A549 (cell line): ENCODE data around the gene EXOC2. TPM values are rescaled to one million over a fixed set of nuclear protein-coding genes. Genes with fewer than 3 reads are reported as not detected.

Experiments used
- ATAC-seq, 2 experiments: fragments of 200-7000 bp in 1 of 2; fragments of >200 bp in 1 of 2; cut with Nextera tagmentation in 1 of 2; cut with Tn5 transposase in 1 of 2; 3 replicates each; pipeline versions ENCODE4 v1.8.0 to v1.9.1; 2018 to 2020; ENCODE audit warnings: mild to moderate bottlenecking in 1 of 2, moderate library complexity in 1 of 2
- CTCF ChIA-PET: fragments of 300-600 bp; sonication (Branson Sonifier 250); formaldehyde crosslinking; extraction: SDS; loops from one replicate; lab custom pipeline; 2021; ENCODE audit warnings: antibody characterized with exemption, inconsistent platforms; lab: Yijun Ruan, JAX
- POLR2A ChIA-PET: fragments of 350-600 bp; formaldehyde crosslinking; extraction: SDS; loops from one replicate; lab custom pipeline; 2021; ENCODE audit warnings: antibody characterized with exemption, inconsistent platforms; lab: Yijun Ruan, JAX
- DNase-seq, 2 experiments: peaks; one replicate each; pipeline versions ENCODE4 v3.0.0 to v3.0.0-alpha.2; 2011 to 2016; ENCODE audit warnings: low read depth in 1 of 2, low spot score in 1 of 2
- FAIRE-seq: peaks from 2 replicates; lab custom pipeline; 2011; peaks lifted over from hg19 to GRCh38; lab: Jason Lieb, UNC
- H3K27ac ChIP-seq, 2 experiments: fragments of >200 bp; sonication (Bioruptor Twin); formaldehyde crosslinking; 3 replicates each; pipeline ENCODE4 v1.5.1; 2016 to 2017
- H3K4me1 ChIP-seq: fragments of >200 bp; sonication (Bioruptor Twin); formaldehyde crosslinking; 3 replicates; pipeline ENCODE4 v1.6.1; 2016
- H3K4me2 ChIP-seq: fragments of >200 bp; sonication (Bioruptor Twin); formaldehyde crosslinking; 3 replicates; pipeline ENCODE4 v1.6.1; 2016
- H3K4me3 ChIP-seq: fragments of >200 bp; sonication (Bioruptor Twin); formaldehyde crosslinking; 3 replicates; pipeline ENCODE4 v1.5.1; 2016
- H3K9me3 ChIP-seq: fragments of >200 bp; sonication (Bioruptor Twin); formaldehyde crosslinking; 3 replicates; pipeline ENCODE4 v1.6.1; 2016
- BCL3 ChIP-seq: fragments of >200 bp; sonication (Bioruptor Twin); formaldehyde crosslinking; IDR thresholded peaks from 3 replicates; pipeline ENCODE4 v1.6.1; 2016
- CBX2 ChIP-seq: fragments of 200-600 bp; sonication (generic); IDR thresholded peaks from 2 replicates; pipeline ENCODE4 v1.6.1; 2016; ENCODE audit warnings: low read depth, mild to moderate bottlenecking, borderline replicate concordance
- CEBPB ChIP-seq, 2 experiments: fragments of >200 bp in 1 of 2; sonication (Bioruptor Twin) in 1 of 2; formaldehyde crosslinking in 1 of 2; IDR thresholded peaks; 2 replicates each; pipeline ENCODE4 v1.6.1; 2012 to 2016
- CHD4 ChIP-seq: fragments of 200-600 bp; sonication (generic); IDR thresholded peaks from 2 replicates; pipeline ENCODE4 v1.6.1; 2016; ENCODE audit warnings: antibody characterized with exemption, mild to moderate bottlenecking, borderline replicate concordance
- EHF ChIP-seq: fragments of 250-450 bp; sonication (Bioruptor Pico); IDR thresholded peaks from 2 replicates; pipeline ENCODE4 v1.5.0; 2020; ENCODE audit warnings: mild to moderate bottlenecking
- EP300 ChIP-seq, 2 experiments: fragments of >200 bp; sonication (Bioruptor Twin); formaldehyde crosslinking; IDR thresholded peaks; 2 replicates in 1 of 2; 3 replicates in 1 of 2; pipeline ENCODE4 v1.6.1; 2016 to 2017
- FOSL2 ChIP-seq, 2 experiments: fragments of 450-650 bp in 1 of 2; fragments of >200 bp in 1 of 2; sonication (Bioruptor Twin) in 1 of 2; formaldehyde crosslinking; IDR thresholded peaks; 2 replicates each; pipeline versions ENCODE4 v1.5.0 to v1.6.1; 2016 to 2020; ENCODE audit warnings: mild to moderate bottlenecking in 1 of 2, moderate library complexity in 1 of 2
- FOXS1 ChIP-seq: fragments of 250-450 bp; sonication (Bioruptor Pico); IDR thresholded peaks from 2 replicates; pipeline ENCODE4 v1.5.0; 2020; ENCODE audit warnings: mild to moderate bottlenecking, moderate library complexity
- GATA3 ChIP-seq: IDR thresholded peaks from 2 replicates; pipeline ENCODE4 v1.6.1; 2012; ENCODE audit warnings: borderline replicate concordance
- HDAC2 ChIP-seq: fragments of 200-600 bp; sonication (generic); IDR thresholded peaks from 2 replicates; pipeline ENCODE4 v1.6.1; 2016
- NFE2L2 ChIP-seq: fragments of 150-350 bp; conservative IDR thresholded peaks from 2 replicates; pipeline ENCODE4 v1.6.1; 2014; ENCODE audit warnings: low read length
- PHF8 ChIP-seq: fragments of 200-600 bp; sonication (generic); IDR thresholded peaks from 2 replicates; pipeline ENCODE4 v1.6.1; 2016; ENCODE audit warnings: low read depth, mild to moderate bottlenecking, antibody characterized with exemption, moderate library complexity, borderline replicate concordance
- POLR2A ChIP-seq: IDR thresholded peaks from 2 replicates; pipeline ENCODE4 v1.6.1; 2012; ENCODE audit warnings: mild to moderate bottlenecking, low read length
- POLR2AphosphoS2 ChIP-seq: conservative IDR thresholded peaks from 2 replicates; pipeline ENCODE4 v1.6.1; 2012; ENCODE audit warnings: low read length, improper control_type of control experiment, inconsistent platforms
- REST ChIP-seq: fragments of 200-600 bp; sonication (generic); IDR thresholded peaks from 2 replicates; pipeline ENCODE4 v1.6.1; 2016; ENCODE audit warnings: antibody characterized with exemption, mild to moderate bottlenecking, moderate library complexity
- RFX5 ChIP-seq: fragments of 450-650 bp; IDR thresholded peaks from 2 replicates; pipeline ENCODE4 v1.7.1; 2014; ENCODE audit warnings: antibody characterized with exemption, mild to moderate bottlenecking, moderate library complexity
- SREBF2 ChIP-seq: fragments of 450-650 bp; IDR thresholded peaks from 2 replicates; pipeline ENCODE4 v1.6.1; 2014; ENCODE audit warnings: mild to moderate bottlenecking, moderate library complexity
- TFCP2L1 ChIP-seq: fragments of 250-450 bp; sonication (Bioruptor Pico); IDR thresholded peaks from 2 replicates; pipeline ENCODE4 v1.5.0; 2021; ENCODE audit warnings: mild to moderate bottlenecking
- ZFP36 ChIP-seq: fragments of 450-650 bp; IDR thresholded peaks from 2 replicates; pipeline ENCODE4 v1.6.1; 2014; ENCODE audit warnings: borderline replicate concordance; ENCODE audit not compliant: partially characterized antibody
- ZSCAN20 ChIP-seq: fragments of 250-450 bp; sonication (Bioruptor Pico); IDR thresholded peaks from 2 replicates; pipeline ENCODE4 v1.8.0; 2022; ENCODE audit warnings: mild to moderate bottlenecking, moderate library complexity
- WGBS: methylation state at CpG from one replicate; pipeline ENCODE4 v1.1.6; 2017; ENCODE audit errors: missing lambda C conversion rate; 5-methylcytosine and 5-hydroxymethylcytosine counted together
- polyA plus RNA-seq, 4 experiments: library from polyadenylated mRNA; depleted of rRNA in 3 of 4; stranded (reverse); fragments of >200 nt; fragmentation: RNase III in 1 of 4; extraction: RNeasy Plus Mini Kit Qiagen cat#74134 plus additional on column Dnase treatment in 1 of 4; gene quantifications; 2 replicates in 3 of 4; 3 replicates in 1 of 4; pipeline ENCODE4 v1.2.3, GENCODE V29; 2011 to 2017
- TF ChIP-seq, protein P1 (sequence below): IDR thresholded peaks from 2 replicates; pipeline ENCODE4 v1.6.1; 2012
- TF ChIP-seq, protein P2 (sequence below): fragments of >200 bp; sonication (Bioruptor Twin); formaldehyde crosslinking; IDR thresholded peaks from 2 replicates; pipeline ENCODE4 v1.6.1; 2016
- TF ChIP-seq, protein P3 (sequence below): fragments of 450-650 bp; IDR thresholded peaks from 2 replicates; pipeline ENCODE4 v1.6.1; 2014; ENCODE audit warnings: antibody characterized with exemption
- TF ChIP-seq, protein P4 (sequence below): IDR thresholded peaks from 2 replicates; pipeline ENCODE4 v1.6.1; 2012; ENCODE audit warnings: low read depth, borderline replicate concordance

The EXOC2 gene
- polyA plus RNA-seq, 2 of the 4 experiments (the other 2 are of a cell fraction), result 13.3 to 22.9 TPM

DNA sequence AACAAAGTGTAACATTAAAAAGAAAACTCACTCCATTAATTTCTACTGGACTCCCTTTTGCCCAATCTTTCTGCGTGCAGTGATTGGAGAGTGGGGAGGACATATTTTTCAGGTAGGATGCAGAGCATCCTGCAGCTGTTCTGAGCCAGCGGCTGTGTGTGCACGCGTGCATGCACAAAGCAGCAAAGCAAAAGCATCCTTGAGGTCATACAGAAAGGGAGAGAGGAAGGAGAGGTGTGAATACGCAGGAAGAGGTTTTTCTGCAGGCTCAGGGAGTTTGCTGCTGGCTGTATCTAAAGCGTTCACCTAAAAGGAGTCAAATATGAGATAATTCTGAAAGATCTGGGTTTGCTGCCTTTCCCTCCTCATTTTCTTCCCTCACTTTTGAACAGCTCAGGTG lies 144.4 kb downstream of the EXOC2 start (continued):
- TF ChIP-seq PHF8, result no peak
- TF ChIP-seq, all 56 proteins: peak for 0

DNA sequence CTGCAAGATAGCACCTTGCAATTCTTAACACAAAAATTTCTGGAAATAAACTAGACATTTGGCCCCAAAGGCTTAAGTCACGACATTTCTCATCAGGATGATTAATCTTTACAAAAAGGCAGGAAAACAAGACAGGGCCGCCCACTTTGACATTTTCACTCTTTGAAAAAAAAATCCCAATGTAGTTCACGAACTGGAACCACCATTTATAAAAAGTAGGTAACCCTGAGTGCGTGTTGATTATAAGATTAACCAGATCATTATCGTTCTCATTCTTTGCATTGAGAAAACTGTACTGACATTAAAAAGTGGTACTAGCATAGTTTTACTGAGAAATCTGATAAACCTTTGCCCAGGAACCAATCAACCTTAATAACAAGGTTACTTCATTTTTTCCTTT lies 144.8 kb downstream of the EXOC2 start:
- H3K4me3 ChIP-seq, result no peak overlapping the region
- H3K27ac ChIP-seq, result no peak overlapping the region
- ChIA-PET CTCF (interaction anchor here (1.0 kb wide), 1 partner anchor 30 kb away, joined by 3 read pairs; no protein-coding TSS in a partner anchor), POLR2A (no interaction called here)
- H3K4me1 ChIP-seq, result no peaks in the 10 kb centered on the region
- FAIRE-seq (no peak), ATAC-seq (no peak), DNase-seq (no peak)
- H3K4me2 ChIP-seq, result no peak overlapping the region
- no peaks in the 10 kb centered on the region for H3K9me3 ChIP-seq
- WGBS, result 92% methylated on average over 5 of the region's 5 CpGs
- TF ChIP-seq HDAC2 (no peak), CHD4 (no peak), ZSCAN20 (CRISPR knock-in tag) (no peak), PHF8 (no peak), RFX5 (no peak), FOSL2 (IDR thresholded peaks at IDR 0.05) (no peak), FOSL2 (CRISPR knock-in tag; IDR thresholded peaks at IDR 0.05) (no peak), FOXS1 (CRISPR knock-in tag) (no peak), GATA3 (no peak), EP300 (IDR thresholded peaks at IDR 0.05) (no peak), SREBF2 (no peak)
- TF ChIP-seq, protein P1, sequence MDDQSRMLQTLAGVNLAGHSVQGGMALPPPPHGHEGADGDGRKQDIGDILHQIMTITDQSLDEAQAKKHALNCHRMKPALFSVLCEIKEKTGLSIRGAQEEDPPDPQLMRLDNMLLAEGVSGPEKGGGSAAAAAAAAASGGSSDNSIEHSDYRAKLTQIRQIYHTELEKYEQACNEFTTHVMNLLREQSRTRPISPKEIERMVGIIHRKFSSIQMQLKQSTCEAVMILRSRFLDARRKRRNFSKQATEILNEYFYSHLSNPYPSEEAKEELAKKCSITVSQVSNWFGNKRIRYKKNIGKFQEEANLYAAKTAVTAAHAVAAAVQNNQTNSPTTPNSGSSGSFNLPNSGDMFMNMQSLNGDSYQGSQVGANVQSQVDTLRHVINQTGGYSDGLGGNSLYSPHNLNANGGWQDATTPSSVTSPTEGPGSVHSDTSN, result no peak
- TF ChIP-seq, protein P2, sequence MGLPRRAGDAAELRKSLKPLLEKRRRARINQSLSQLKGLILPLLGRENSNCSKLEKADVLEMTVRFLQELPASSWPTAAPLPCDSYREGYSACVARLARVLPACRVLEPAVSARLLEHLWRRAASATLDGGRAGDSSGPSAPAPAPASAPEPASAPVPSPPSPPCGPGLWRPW, result no peak
- TF ChIP-seq, all 56 proteins: peak for 0

GRCh38 chr6:540490-540889 lies 152.4 kb downstream of the EXOC2 start:
- Histone ChIP-seq H3K9me3 (peaks cover 6% of the 10 kb centered on the region; the same call in 2 of the 3 replicates), H3K27ac (no peak overlapping the region), H3K4me2 (no peak overlapping the region), H3K4me3 (no peak overlapping the region), H3K4me1 (no peaks in the 10 kb centered on the region)
- DNase-seq, result no peak
- POLR2A ChIA-PET, result no interaction called here
- TF ChIP-seq CBX2 (no peak), TFCP2L1 (CRISPR knock-in tag) (no peak), NFE2L2 (no peak), EHF (no peak), POLR2AphosphoS2 (no peak), HDAC2 (no peak), REST (no peak), ZFP36 (no peak), BCL3 (no peak), POLR2A (no peak), CEBPB (IDR thresholded peaks at IDR 0.05) (no peak)
- TF ChIP-seq, protein P3, sequence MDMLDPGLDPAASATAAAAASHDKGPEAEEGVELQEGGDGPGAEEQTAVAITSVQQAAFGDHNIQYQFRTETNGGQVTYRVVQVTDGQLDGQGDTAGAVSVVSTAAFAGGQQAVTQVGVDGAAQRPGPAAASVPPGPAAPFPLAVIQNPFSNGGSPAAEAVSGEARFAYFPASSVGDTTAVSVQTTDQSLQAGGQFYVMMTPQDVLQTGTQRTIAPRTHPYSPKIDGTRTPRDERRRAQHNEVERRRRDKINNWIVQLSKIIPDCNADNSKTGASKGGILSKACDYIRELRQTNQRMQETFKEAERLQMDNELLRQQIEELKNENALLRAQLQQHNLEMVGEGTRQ, result no peak
- TF ChIP-seq, protein P2, result no peak
- TF ChIP-seq, protein P4, sequence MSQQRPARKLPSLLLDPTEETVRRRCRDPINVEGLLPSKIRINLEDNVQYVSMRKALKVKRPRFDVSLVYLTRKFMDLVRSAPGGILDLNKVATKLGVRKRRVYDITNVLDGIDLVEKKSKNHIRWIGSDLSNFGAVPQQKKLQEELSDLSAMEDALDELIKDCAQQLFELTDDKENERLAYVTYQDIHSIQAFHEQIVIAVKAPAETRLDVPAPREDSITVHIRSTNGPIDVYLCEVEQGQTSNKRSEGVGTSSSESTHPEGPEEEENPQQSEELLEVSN, result no peak
- FAIRE-seq, result no peak
- no peak for ATAC-seq
- CTCF ChIA-PET, result no interaction called here
